K562 (cell line): Measurements from ENCODE around the gene EYA3. TPM values are rescaled to one million over a fixed set of nuclear protein-coding genes. Genes with fewer than 3 reads are reported as not detected.

Experiments used
- FIP1L1 ChIP-seq: fragments of 200-400 bp; formaldehyde crosslinking; IDR thresholded peaks from 2 replicates; pipeline ENCODE4 v1.6.1; 2018; ENCODE audit warnings: mild to moderate bottlenecking, low read depth, low read length; ENCODE audit not compliant: poor library complexity, severe bottlenecking
- GTF2A2 ChIP-seq: IDR thresholded peaks from 2 replicates; pipeline ENCODE4 v1.6.1; 2016; ENCODE audit warnings: mild to moderate bottlenecking, missing genetic modification characterization, missing compliant biosample characterization
- IFI16 ChIP-seq: fragments of 250-450 bp; sonication (Bioruptor Pico); IDR thresholded peaks from 2 replicates; pipeline ENCODE4 v2.1.2; 2022; ENCODE audit warnings: mild to moderate bottlenecking, inconsistent platforms
- ILK ChIP-seq: fragments of 450-650 bp; IDR thresholded peaks from 2 replicates; pipeline ENCODE4 v1.6.1; 2016; ENCODE audit warnings: missing genetic modification characterization, low read depth, mild to moderate bottlenecking, missing compliant biosample characterization, moderate library complexity, borderline replicate concordance
- KAT7 ChIP-seq: sonication (generic); formaldehyde crosslinking; IDR thresholded peaks from 2 replicates; pipeline ENCODE4 v1.8.0; 2022; ENCODE audit warnings: missing genetic modification reagents, mild to moderate bottlenecking, borderline replicate concordance
- PTRF ChIP-seq: fragments of 450-650 bp; IDR thresholded peaks from 2 replicates; pipeline ENCODE4 v1.6.1; 2016; ENCODE audit warnings: mild to moderate bottlenecking, missing genetic modification characterization, missing compliant biosample characterization
- TAF1 ChIP-seq: IDR thresholded peaks from 2 replicates; pipeline ENCODE4 v1.6.1; 2011; ENCODE audit warnings: mild to moderate bottlenecking, low read length, moderate library complexity; ENCODE audit not compliant: insufficient read depth, control insufficient read depth, severe bottlenecking; ENCODE audit errors: extremely low read depth
- ZNF217 ChIP-seq: sonication (generic); formaldehyde crosslinking; IDR thresholded peaks from 2 replicates; pipeline ENCODE4 v1.8.0; 2022; ENCODE audit warnings: mild to moderate bottlenecking, missing genetic modification reagents
- ZNF764 ChIP-seq: fragments of 250-450 bp; sonication (Bioruptor Pico); IDR thresholded peaks from 2 replicates; pipeline ENCODE4 v1.4.0; 2020; ENCODE audit warnings: low read depth, mild to moderate bottlenecking, moderate library complexity
- ZNF79 ChIP-seq: fragments of 250-450 bp; sonication (Bioruptor Pico); IDR thresholded peaks from 2 replicates; pipeline ENCODE4 v1.4.0; 2020; ENCODE audit warnings: low read depth, mild to moderate bottlenecking, moderate library complexity
- polyA plus RNA-seq, 8 experiments: library from polyadenylated mRNA; depleted of rRNA in 4 of 8; stranded (reverse) in 5 of 8; unstranded in 3 of 8; fragments of >200 nt; fragmentation: Nextera tagmentation in 2 of 8; fragmentation: Illumina TruSeq in 1 of 8; extraction: Ambion mirVana in 2 of 8; extraction: Trizol in 1 of 8; gene quantifications; 2 replicates each; pipeline versions ENCODE4 v1.2.1 to v1.2.3, GENCODE V29; 2011 to 2014; ENCODE audit warnings: inconsistent platforms in 1 of 8, missing spikeins in 1 of 8
- total RNA-seq, 7 experiments: library from RNA; depleted of rRNA in 6 of 7; stranded (reverse); fragments of >200 nt in 6 of 7; fragmentation: Illumina TruSeq in 2 of 7; extraction: Trizol in 2 of 7; gene quantifications; 2 replicates each; pipeline versions ENCODE4 v1.2.1 to v1.2.3, GENCODE V29; 2011 to 2021; ENCODE audit warnings: low replicate concordance in 1 of 7
- TF ChIP-seq, protein P1 (sequence below): sonication (generic); formaldehyde crosslinking; IDR thresholded peaks from 2 replicates; pipeline ENCODE4 v1.8.0; 2022; ENCODE audit warnings: mild to moderate bottlenecking, missing genetic modification reagents, borderline replicate concordance
- TF ChIP-seq, protein P2 (sequence below): fragments of 450-650 bp; formaldehyde crosslinking; IDR thresholded peaks from 2 replicates; pipeline ENCODE4 v1.4.0; 2022; ENCODE audit warnings: missing genetic modification characterization
- TF ChIP-seq, protein P3 (sequence below): fragments of 450-650 bp; IDR thresholded peaks from 2 replicates; pipeline ENCODE4 v1.6.1; 2018; ENCODE audit warnings: mild to moderate bottlenecking, low read depth; ENCODE audit not compliant: partially characterized antibody
- TF ChIP-seq, protein P4 (sequence below): sonication (generic); formaldehyde crosslinking; IDR thresholded peaks from 2 replicates; pipeline ENCODE4 v1.8.0; 2022; ENCODE audit warnings: mild to moderate bottlenecking, missing genetic modification reagents
- TF ChIP-seq, protein P5 (sequence below): sonication (generic); formaldehyde crosslinking; IDR thresholded peaks from 2 replicates; pipeline ENCODE4 v1.8.1; 2023; ENCODE audit warnings: mild to moderate bottlenecking, missing genetic modification reagents
- TF ChIP-seq, protein P6 (sequence below): fragments of 250-450 bp; sonication (Bioruptor Pico); IDR thresholded peaks from 2 replicates; pipeline ENCODE4 v1.8.0; 2022; ENCODE audit warnings: inconsistent platforms, mild to moderate bottlenecking, moderate library complexity, borderline replicate concordance

EYA3 gene
- total and polyA plus RNA-seq, 9 of the 15 experiments (the other 6 are each of a cell fraction or from before 2014, with no cell fraction given): 21.7 to 64.0 (median 43.6) TPM

DNA sequence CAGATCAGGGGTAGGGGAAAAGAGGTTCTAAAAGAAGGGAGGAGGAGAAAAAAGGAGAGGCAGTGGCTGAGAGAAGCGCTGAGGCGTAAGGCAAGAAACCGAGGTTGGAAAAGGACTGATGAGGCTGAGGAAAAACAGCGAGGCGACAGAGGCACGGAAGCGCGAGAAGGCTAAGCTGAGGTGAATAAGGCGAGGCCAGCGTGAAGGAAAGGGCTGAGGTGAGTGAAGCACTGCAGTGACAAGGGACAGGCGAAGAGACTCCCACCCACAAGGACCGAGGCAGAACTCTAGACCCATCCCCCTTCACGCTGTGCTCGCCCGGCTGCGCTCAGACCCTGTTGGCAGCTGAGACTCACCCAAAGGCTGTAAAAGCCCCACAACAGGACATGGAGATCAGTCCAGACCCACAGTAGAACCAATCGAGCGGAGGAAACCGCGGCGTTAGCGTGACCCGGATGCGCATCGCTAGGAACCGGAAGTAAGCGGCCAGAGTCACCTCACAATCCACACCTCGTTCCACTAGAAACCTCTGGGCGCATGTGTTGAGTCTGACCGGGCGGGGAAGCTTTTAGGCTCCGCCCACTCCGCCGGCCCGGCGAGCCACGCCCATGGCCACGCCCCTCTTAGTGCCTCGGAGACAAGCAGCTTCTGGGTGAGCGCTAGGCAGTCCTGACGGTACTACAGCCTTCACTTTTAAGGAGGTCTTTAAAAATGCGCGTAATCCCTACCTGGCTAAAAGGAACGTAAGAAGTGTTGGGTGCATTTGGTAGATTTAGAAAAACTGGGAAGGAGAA lies at the start of gene EYA3 (continued):
- TF ChIP-seq TAF1 (peak; percentile 92), ZNF764 (no peak), IFI16 (CRISPR knock-in tag) (no peak), ZNF79 (CRISPR knock-in tag) (no peak), ILK (tag) (no peak), FIP1L1 (no peak), ZNF217 (CRISPR knock-in tag) (no peak), PTRF (tag) (no peak), KAT7 (CRISPR knock-in tag) (peak; percentile 35; the same call in 1 of the 2 replicates), GTF2A2 (tag) (no peak)
- TF ChIP-seq, protein P1, sequence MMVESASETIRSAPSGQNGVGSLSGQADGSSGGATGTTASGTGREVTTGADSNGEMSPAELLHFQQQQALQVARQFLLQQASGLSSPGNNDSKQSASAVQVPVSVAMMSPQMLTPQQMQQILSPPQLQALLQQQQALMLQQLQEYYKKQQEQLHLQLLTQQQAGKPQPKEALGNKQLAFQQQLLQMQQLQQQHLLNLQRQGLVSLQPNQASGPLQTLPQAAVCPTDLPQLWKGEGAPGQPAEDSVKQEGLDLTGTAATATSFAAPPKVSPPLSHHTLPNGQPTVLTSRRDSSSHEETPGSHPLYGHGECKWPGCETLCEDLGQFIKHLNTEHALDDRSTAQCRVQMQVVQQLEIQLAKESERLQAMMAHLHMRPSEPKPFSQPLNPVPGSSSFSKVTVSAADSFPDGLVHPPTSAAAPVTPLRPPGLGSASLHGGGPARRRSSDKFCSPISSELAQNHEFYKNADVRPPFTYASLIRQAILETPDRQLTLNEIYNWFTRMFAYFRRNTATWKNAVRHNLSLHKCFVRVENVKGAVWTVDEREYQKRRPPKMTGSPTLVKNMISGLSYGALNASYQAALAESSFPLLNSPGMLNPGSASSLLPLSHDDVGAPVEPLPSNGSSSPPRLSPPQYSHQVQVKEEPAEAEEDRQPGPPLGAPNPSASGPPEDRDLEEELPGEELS (CRISPR knock-in tag): no peak; the same call in 1 of the 2 replicates
- TF ChIP-seq, protein P2, sequence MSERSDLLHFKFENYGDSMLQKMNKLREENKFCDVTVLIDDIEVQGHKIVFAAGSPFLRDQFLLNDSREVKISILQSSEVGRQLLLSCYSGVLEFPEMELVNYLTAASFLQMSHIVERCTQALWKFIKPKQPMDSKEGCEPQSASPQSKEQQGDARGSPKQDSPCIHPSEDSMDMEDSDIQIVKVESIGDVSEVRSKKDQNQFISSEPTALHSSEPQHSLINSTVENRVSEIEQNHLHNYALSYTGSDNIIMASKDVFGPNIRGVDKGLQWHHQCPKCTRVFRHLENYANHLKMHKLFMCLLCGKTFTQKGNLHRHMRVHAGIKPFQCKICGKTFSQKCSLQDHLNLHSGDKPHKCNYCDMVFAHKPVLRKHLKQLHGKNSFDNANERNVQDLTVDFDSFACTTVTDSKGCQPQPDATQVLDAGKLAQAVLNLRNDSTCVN (CRISPR knock-in tag): peak; percentile 87; the same call in 1 of the 2 replicates
- TF ChIP-seq, protein P3, sequence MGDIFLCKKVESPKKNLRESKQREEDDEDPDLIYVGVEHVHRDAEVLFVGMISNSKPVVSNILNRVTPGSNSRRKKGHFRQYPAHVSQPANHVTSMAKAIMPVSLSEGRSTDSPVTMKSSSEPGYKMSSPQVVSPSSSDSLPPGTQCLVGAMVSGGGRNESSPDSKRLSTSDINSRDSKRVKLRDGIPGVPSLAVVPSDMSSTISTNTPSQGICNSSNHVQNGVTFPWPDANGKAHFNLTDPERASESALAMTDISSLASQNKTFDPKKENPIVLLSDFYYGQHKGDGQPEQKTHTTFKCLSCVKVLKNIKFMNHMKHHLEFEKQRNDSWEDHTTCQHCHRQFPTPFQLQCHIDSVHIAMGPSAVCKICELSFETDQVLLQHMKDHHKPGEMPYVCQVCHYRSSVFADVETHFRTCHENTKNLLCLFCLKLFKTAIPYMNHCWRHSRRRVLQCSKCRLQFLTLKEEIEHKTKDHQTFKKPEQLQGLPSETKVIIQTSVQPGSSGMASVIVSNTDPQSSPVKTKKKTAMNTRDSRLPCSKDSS: peak; percentile 23
- TF ChIP-seq, protein P4, sequence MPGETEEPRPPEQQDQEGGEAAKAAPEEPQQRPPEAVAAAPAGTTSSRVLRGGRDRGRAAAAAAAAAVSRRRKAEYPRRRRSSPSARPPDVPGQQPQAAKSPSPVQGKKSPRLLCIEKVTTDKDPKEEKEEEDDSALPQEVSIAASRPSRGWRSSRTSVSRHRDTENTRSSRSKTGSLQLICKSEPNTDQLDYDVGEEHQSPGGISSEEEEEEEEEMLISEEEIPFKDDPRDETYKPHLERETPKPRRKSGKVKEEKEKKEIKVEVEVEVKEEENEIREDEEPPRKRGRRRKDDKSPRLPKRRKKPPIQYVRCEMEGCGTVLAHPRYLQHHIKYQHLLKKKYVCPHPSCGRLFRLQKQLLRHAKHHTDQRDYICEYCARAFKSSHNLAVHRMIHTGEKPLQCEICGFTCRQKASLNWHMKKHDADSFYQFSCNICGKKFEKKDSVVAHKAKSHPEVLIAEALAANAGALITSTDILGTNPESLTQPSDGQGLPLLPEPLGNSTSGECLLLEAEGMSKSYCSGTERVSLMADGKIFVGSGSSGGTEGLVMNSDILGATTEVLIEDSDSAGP (CRISPR knock-in tag): peak; percentile 16; the same call in 1 of the 2 replicates
- TF ChIP-seq, protein P5, sequence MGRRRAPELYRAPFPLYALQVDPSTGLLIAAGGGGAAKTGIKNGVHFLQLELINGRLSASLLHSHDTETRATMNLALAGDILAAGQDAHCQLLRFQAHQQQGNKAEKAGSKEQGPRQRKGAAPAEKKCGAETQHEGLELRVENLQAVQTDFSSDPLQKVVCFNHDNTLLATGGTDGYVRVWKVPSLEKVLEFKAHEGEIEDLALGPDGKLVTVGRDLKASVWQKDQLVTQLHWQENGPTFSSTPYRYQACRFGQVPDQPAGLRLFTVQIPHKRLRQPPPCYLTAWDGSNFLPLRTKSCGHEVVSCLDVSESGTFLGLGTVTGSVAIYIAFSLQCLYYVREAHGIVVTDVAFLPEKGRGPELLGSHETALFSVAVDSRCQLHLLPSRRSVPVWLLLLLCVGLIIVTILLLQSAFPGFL (CRISPR knock-in tag): no peak
- TF ChIP-seq, protein P6, sequence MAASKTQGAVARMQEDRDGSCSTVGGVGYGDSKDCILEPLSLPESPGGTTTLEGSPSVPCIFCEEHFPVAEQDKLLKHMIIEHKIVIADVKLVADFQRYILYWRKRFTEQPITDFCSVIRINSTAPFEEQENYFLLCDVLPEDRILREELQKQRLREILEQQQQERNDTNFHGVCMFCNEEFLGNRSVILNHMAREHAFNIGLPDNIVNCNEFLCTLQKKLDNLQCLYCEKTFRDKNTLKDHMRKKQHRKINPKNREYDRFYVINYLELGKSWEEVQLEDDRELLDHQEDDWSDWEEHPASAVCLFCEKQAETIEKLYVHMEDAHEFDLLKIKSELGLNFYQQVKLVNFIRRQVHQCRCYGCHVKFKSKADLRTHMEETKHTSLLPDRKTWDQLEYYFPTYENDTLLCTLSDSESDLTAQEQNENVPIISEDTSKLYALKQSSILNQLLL: no peak
